ENCODE data around the gene PXDN.

PXDN gene

DNA sequence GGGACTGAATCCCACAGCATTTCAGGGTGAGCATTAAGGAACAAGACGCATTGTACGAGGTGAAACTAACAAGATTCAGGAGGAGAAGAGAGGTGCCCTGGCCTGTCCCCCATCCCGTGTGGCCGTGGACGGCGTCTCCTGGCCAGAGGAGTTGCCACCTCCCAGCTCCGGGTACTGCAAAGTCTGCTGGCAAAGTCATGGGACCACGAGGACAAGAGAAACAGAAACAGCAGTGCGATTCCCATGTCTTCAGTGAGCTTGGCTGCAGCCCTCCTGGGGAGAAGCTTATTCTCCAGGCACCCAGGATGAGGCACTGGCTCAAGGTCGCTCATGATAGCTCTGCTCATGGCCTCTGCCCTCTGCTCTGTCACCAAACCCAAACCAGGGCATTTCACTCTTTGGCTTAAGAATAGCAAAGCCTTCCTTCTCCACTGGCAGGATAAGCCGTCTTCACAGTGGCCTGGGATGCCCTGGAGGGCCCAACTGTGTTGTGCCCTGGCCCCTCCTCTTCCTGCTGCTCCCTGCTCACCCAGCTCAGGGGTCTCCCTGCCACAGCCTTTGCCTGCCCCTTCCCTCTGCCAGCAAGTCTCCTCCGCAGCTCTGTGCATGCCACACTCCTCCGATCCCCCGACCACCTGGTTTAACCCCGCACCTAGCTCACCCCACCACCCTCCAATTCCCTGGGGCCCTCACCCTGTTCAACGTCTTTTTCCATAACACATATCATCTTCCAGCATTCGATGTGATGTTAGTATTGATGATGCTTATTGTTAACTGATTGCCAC, 144.8 kb downstream of the PXDN start:
- Histone ChIP-seq H3K27me3 (ENCODE audit: insufficient read depth, insufficient read length) (peaks cover 2% of the 10 kb centered on the region), H3K9me3 (ENCODE audit: insufficient read depth, low read length) (no peaks in the 10 kb centered on the region), H3K9ac (ENCODE audit: insufficient read length, low read depth) (no peak overlapping the region), H3K4me1 (ENCODE audit: insufficient read depth, insufficient read length) (no peaks in the 10 kb centered on the region), H3K4me3 (ENCODE audit: insufficient read length, low read depth) (no peak overlapping the region), H3K36me3 (ENCODE audit: insufficient read depth, insufficient read length, low read length) (no peaks in the 10 kb centered on the region)
- DNase-seq (ENCODE audit: low read depth, low spot score): no peak
- TF ChIP-seq YY1 (IDR thresholded peaks at IDR 0.05; ENCODE audit: insufficient read depth, insufficient read length) (no peak), ZNF274 (IDR thresholded peaks at IDR 0.05; ENCODE audit: low read depth, low read length) (no peak), SUZ12 (IDR thresholded peaks at IDR 0.05; ENCODE audit: extremely low read depth, insufficient read depth, insufficient read length) (no peak)

- no peaks in the 10 kb centered on the region for H3K36me3 ChIP-seq (ENCODE audit: insufficient read depth, insufficient read length, low read length)
- no peak for TF ChIP-seq SUZ12 (IDR thresholded peaks at IDR 0.05; ENCODE audit: extremely low read depth, insufficient read depth, insufficient read length)
- no peak for TF ChIP-seq ZNF274 (IDR thresholded peaks at IDR 0.05; ENCODE audit: low read depth, low read length)
- no peak for TF ChIP-seq YY1 (IDR thresholded peaks at IDR 0.05; ENCODE audit: insufficient read depth, insufficient read length)
- H3K4me1 ChIP-seq (ENCODE audit: insufficient read depth, insufficient read length): no peaks in the 10 kb centered on the region
- DNase-seq (ENCODE audit: low read depth, low spot score): no peak
- no peak overlapping the region for H3K4me3 ChIP-seq (ENCODE audit: insufficient read length, low read depth)
- no peak overlapping the region for H3K9ac ChIP-seq (ENCODE audit: insufficient read length, low read depth)
- H3K9me3 ChIP-seq (ENCODE audit: insufficient read depth, low read length): no peaks in the 10 kb centered on the region
- H3K27me3 ChIP-seq (ENCODE audit: insufficient read depth, insufficient read length): no peaks in the 10 kb centered on the region
These were observed 145.5 kb downstream of the PXDN start for GRCh38 chr2:1598800-1599199.

DNA sequence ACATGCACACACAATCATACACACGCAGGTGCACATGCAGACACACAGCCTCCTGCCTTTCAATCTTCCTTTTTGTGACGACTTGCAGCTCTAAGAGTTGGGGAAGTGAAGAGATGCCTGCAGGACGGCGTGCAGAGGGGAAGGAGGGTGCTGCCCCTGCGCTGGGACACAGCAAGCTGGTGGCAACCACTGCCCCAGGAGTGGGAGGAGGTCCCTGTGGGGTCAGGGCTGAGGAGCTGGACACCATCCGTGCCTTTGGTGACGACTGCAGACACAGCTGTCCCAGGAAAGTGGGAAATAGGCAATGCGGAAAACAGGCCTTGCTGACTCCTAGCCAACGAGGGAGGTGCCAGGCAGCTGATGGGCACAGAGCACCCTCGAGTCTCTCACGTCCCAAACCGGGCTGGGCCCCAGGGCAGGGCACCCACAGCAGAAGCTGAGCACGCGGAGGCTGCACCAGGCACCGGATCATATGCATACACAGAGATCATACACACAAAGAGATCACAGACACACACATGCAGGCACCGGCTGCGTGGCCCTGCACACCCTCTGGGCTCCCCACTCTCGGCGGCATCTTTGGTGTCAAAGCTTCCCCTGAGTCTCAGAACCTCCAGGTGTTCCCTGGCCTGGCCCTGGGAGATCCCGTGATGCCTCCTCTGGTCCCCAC, 146.1 kb downstream of the PXDN start:
- peaks cover 3% of the 10 kb centered on the region for H3K4me1 ChIP-seq (ENCODE audit: insufficient read depth, insufficient read length)
- DNase-seq (ENCODE audit: low read depth, low spot score): no peak
- H3K4me3 ChIP-seq (ENCODE audit: insufficient read length, low read depth): no peak overlapping the region
- no peak overlapping the region for H3K9ac ChIP-seq (ENCODE audit: insufficient read length, low read depth)
- TF ChIP-seq ZNF274 (IDR thresholded peaks at IDR 0.05; ENCODE audit: low read depth, low read length): no peak
- TF ChIP-seq SUZ12 (IDR thresholded peaks at IDR 0.05; ENCODE audit: extremely low read depth, insufficient read depth, insufficient read length): no peak
- TF ChIP-seq YY1 (IDR thresholded peaks at IDR 0.05; ENCODE audit: insufficient read depth, insufficient read length): no peak
- no peaks in the 10 kb centered on the region for H3K36me3 ChIP-seq (ENCODE audit: insufficient read depth, insufficient read length, low read length)
- no peaks in the 10 kb centered on the region for H3K27me3 ChIP-seq (ENCODE audit: insufficient read depth, insufficient read length)
- no peaks in the 10 kb centered on the region for H3K9me3 ChIP-seq (ENCODE audit: insufficient read depth, low read length)

- H3K36me3 ChIP-seq (ENCODE audit: insufficient read depth, insufficient read length, low read length): no peaks in the 10 kb centered on the region
These were observed 149.0 kb downstream of the PXDN start for GRCh38 chr2:1595274-1595673.

DNA sequence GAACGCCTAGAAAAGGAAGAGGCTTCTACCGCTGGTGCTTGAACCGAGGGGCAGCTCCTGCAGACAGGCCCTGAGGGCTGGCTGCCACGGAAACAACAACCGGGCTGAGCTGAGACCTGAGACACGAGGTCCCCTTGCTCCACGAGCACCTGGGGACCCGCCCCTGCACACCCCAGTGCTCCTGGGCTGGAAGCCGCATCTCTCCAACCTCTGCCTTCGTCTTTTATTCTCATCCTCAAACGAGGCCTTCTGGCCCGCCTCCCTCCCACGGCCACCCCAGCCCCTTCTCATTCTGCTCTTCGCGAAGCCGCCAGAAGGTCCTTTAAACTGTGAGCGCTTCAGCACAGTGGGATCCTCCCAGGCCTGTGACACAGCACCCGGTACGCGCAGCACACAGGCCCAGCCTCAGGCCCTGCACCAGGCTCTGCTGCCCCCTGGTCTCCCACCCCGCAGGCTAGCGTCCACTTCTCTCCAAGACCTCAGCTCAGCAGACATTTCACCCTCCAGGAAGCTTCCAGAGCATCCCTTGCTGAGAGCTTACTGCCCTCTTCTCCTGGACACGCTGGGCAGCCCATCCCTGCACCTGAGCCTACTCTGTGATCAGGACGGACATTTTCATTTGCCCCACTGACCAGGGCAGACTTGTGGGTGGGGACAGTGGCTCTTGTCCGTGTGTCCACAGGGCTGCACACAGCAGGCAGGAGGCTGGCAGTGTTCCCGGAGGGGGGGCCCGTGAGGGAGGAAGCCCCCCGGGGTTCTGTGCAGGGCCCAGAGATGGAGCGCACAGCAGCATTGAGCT, 149.7 kb downstream of the PXDN start:
- Histone ChIP-seq H3K36me3 (ENCODE audit: insufficient read depth, insufficient read length, low read length) (no peaks in the 10 kb centered on the region), H3K4me3 (ENCODE audit: insufficient read length, low read depth) (no peak overlapping the region), H3K4me1 (ENCODE audit: insufficient read depth, insufficient read length) (peaks cover 6% of the 10 kb centered on the region), H3K27me3 (ENCODE audit: insufficient read depth, insufficient read length) (no peaks in the 10 kb centered on the region), H3K9ac (ENCODE audit: insufficient read length, low read depth) (peak overlapping the region; percentile 37), H3K9me3 (ENCODE audit: insufficient read depth, low read length) (no peaks in the 10 kb centered on the region)
- no peak for DNase-seq (ENCODE audit: low read depth, low spot score)
- TF ChIP-seq YY1 (IDR thresholded peaks at IDR 0.05; ENCODE audit: insufficient read depth, insufficient read length): no peak
- TF ChIP-seq ZNF274 (IDR thresholded peaks at IDR 0.05; ENCODE audit: low read depth, low read length): no peak
- no peak for TF ChIP-seq SUZ12 (IDR thresholded peaks at IDR 0.05; ENCODE audit: extremely low read depth, insufficient read depth, insufficient read length)

More at GRCh38 chr2:1595274-1595673, 149.0 kb downstream of the PXDN start:
- no peaks in the 10 kb centered on the region for H3K9me3 ChIP-seq (ENCODE audit: insufficient read depth, low read length)
- DNase-seq (ENCODE audit: low read depth, low spot score): no peak
- TF ChIP-seq YY1 (IDR thresholded peaks at IDR 0.05; ENCODE audit: insufficient read depth, insufficient read length) (no peak), ZNF274 (IDR thresholded peaks at IDR 0.05; ENCODE audit: low read depth, low read length) (no peak), SUZ12 (IDR thresholded peaks at IDR 0.05; ENCODE audit: extremely low read depth, insufficient read depth, insufficient read length) (no peak)
- peaks cover 6% of the 10 kb centered on the region for H3K4me1 ChIP-seq (ENCODE audit: insufficient read depth, insufficient read length)
- H3K9ac ChIP-seq (ENCODE audit: insufficient read length, low read depth): no peak overlapping the region
- H3K4me3 ChIP-seq (ENCODE audit: insufficient read length, low read depth): no peak overlapping the region
- H3K27me3 ChIP-seq (ENCODE audit: insufficient read depth, insufficient read length): no peaks in the 10 kb centered on the region

DNA sequence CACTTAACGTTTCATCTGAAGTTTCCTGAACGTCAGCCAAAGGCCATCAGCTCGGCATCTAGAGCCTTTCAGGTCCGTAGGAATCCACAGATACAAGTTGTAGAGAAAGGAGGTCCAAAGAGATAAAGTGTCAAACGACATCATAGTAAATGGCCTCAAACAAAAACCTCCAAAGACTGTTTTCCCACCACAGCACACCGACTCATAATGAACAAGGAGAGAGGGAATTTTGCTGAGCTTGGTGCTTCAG, 150.3 kb downstream of the PXDN start:
- Histone ChIP-seq H3K9me3 (ENCODE audit: insufficient read depth, low read length) (no peaks in the 10 kb centered on the region), H3K4me1 (ENCODE audit: insufficient read depth, insufficient read length) (peaks cover 9% of the 10 kb centered on the region), H3K27me3 (ENCODE audit: insufficient read depth, insufficient read length) (no peaks in the 10 kb centered on the region), H3K9ac (ENCODE audit: insufficient read length, low read depth) (no peak overlapping the region), H3K4me3 (ENCODE audit: insufficient read length, low read depth) (no peak overlapping the region), H3K36me3 (ENCODE audit: insufficient read depth, insufficient read length, low read length) (no peaks in the 10 kb centered on the region)
- TF ChIP-seq ZNF274 (IDR thresholded peaks at IDR 0.05; ENCODE audit: low read depth, low read length) (no peak), YY1 (IDR thresholded peaks at IDR 0.05; ENCODE audit: insufficient read depth, insufficient read length) (no peak), SUZ12 (IDR thresholded peaks at IDR 0.05; ENCODE audit: extremely low read depth, insufficient read depth, insufficient read length) (no peak)
- no peak for DNase-seq (ENCODE audit: low read depth, low spot score)

All from NT2/D1 (cell line).